Keratinocyte (primary cell): ENCODE measurements around the gene VPS8. TPM values are rescaled to one million over a fixed set of nuclear protein-coding genes. Genes with fewer than 3 reads are reported as not detected.
"Not testable (repeated sequence)": the region's sequence is repeated elsewhere in the genome, so short reads cannot be mapped to it uniquely, and the experiment has no call there.

Experiments
- DNase-seq: peaks from one replicate; pipeline ENCODE4 v3.0.0-alpha.2; 2011; ENCODE audit warnings: low read depth, missing footprints, low spot score
- FAIRE-seq: peaks from 2 replicates; lab custom pipeline; 2011; peaks lifted over from hg19 to GRCh38; lab: Jason Lieb, UNC
- H2AFZ ChIP-seq: 2 replicates; pipeline ENCODE4 v1.6.0; 2012; ENCODE audit warnings: low read length, control low read depth, inconsistent platforms; ENCODE audit not compliant: control insufficient read depth
- H3K27ac ChIP-seq: 2 replicates; pipeline ENCODE4 v1.5.1; 2011; ENCODE audit warnings: low read length; ENCODE audit not compliant: control insufficient read depth, insufficient read depth
- H3K27me3 ChIP-seq: 3 replicates; pipeline ENCODE4 v1.6.0; 2011; ENCODE audit warnings: low read length; ENCODE audit not compliant: control insufficient read depth, insufficient read depth; ENCODE audit errors: extremely low read depth
- H3K36me3 ChIP-seq, 2 experiments: 2 replicates in 1 of 2; 3 replicates in 1 of 2; pipeline ENCODE4 v1.5.1; 2011; ENCODE audit warnings: low read length in 2 of 2, mild to moderate bottlenecking in 1 of 2; ENCODE audit not compliant: control insufficient read depth in 2 of 2, insufficient read depth in 2 of 2; ENCODE audit errors: extremely low read depth in 1 of 2
- H3K4me1 ChIP-seq: 3 replicates; pipeline ENCODE4 v1.5.1; 2011; ENCODE audit warnings: low read length; ENCODE audit not compliant: control insufficient read depth, insufficient read depth; ENCODE audit errors: extremely low read depth
- H3K4me2 ChIP-seq: 3 replicates; pipeline ENCODE4 v1.6.0; 2011; ENCODE audit warnings: low read depth, low read length; ENCODE audit not compliant: control insufficient read depth, insufficient read depth; ENCODE audit errors: extremely low read depth
- H3K4me3 ChIP-seq, 3 experiments: fragments of 200-600 bp in 1 of 3; sonication (generic) in 1 of 3; 2 replicates in 2 of 3; 3 replicates in 1 of 3; pipeline ENCODE4 v1.5.1; 2011 to 2016; ENCODE audit warnings: low read length in 3 of 3, mild to moderate bottlenecking in 3 of 3, control low read depth in 2 of 3, inconsistent platforms in 1 of 3, low read depth in 1 of 3, mixed read lengths in 1 of 3, mixed run types in 1 of 3, moderate library complexity in 1 of 3; ENCODE audit not compliant: control insufficient read depth in 2 of 3, insufficient read depth in 2 of 3; ENCODE audit errors: extremely low read depth in 1 of 3
- H3K79me2 ChIP-seq: 2 replicates; pipeline ENCODE4 v1.6.0; 2012; ENCODE audit warnings: low read length; ENCODE audit not compliant: control insufficient read depth, insufficient read depth
- H3K9ac ChIP-seq: 3 replicates; pipeline ENCODE4 v1.6.0; 2011; ENCODE audit warnings: low read length; ENCODE audit not compliant: control insufficient read depth, insufficient read depth; ENCODE audit errors: extremely low read depth
- H3K9me1 ChIP-seq: 3 replicates; pipeline ENCODE4 v1.6.0; 2011; ENCODE audit warnings: low read length; ENCODE audit not compliant: control insufficient read depth, insufficient read depth; ENCODE audit errors: extremely low read depth
- H3K9me3 ChIP-seq: 2 replicates; pipeline ENCODE4 v1.5.1; 2012; ENCODE audit warnings: low read depth, low read length; ENCODE audit not compliant: control insufficient read depth
- H4K20me1 ChIP-seq: 3 replicates; pipeline ENCODE4 v1.6.0; 2011; ENCODE audit warnings: low read length; ENCODE audit not compliant: control insufficient read depth, insufficient read depth; ENCODE audit errors: extremely low read depth
- EZH2 ChIP-seq: IDR thresholded peaks from one replicate; pipeline ENCODE4 v1.6.1; 2012; ENCODE audit warnings: inconsistent platforms, mild to moderate bottlenecking, low read length, moderate library complexity
- dilution Hi-C: fragments of 300-500 bp; cut with MboI; formaldehyde crosslinking; loops from one replicate; pipeline ENCODE4 v1.7.0; 2020; ENCODE audit warnings: low sequenced_read_pairs; ENCODE audit not compliant: extremely low pct_ligation_motif_present
- polyA plus RNA-seq, 5 experiments: library from polyadenylated mRNA; depleted of rRNA in 3 of 5; stranded (reverse) in 3 of 5; stranded (forward) in 1 of 5; unstranded in 1 of 5; fragments of >200 nt; gene quantifications; 1 replicate in 1 of 5; 2 replicates in 3 of 5; 3 replicates in 1 of 5; pipeline versions ENCODE4 v1.2.1 to v1.2.3, GENCODE V29; 2011 to 2012; ENCODE audit warnings: missing spikeins in 2 of 5, low read depth in 1 of 5, low replicate concordance in 1 of 5
- TF ChIP-seq, protein P1 (sequence below), 3 experiments: IDR thresholded peaks in 1 of 3; conservative IDR thresholded peaks in 1 of 3; optimal IDR thresholded peaks in 1 of 3; 2 replicates in 2 of 3; 3 replicates in 1 of 3; pipeline versions ENCODE3 to v1.5.1; 2011; ENCODE audit warnings: low read length in 3 of 3, mild to moderate bottlenecking in 3 of 3, moderate library complexity in 2 of 3, control low read depth in 1 of 3, inconsistent platforms in 1 of 3; ENCODE audit not compliant: insufficient read depth in 2 of 3; ENCODE audit errors: extremely low read depth in 1 of 3

VPS8 gene
- polyA plus RNA-seq, 1 donor (not counting 4 experiments of a cell fraction or from before 2014, with no cell fraction given) = 28.4 TPM

DNA sequence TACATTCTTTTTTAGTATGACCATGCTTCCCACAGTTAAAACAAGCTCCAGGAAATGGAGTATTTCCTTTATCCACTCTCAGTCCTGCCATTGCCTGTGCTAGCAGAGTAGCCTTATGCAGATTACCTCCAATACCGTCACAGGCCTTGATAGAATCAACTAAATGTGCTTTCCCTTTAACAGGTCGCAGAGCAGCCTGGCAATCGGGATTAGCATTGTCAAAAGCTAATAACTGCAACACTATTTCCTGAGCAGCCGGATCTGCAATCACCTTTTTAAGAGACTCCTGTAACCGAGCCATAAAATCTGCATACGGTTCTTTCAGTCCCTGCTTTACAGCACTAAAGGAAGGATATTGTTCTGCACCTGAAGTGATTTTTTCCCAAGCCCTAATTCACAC lies 206.0 kb downstream of the VPS8 start:
- H3K4me3 ChIP-seq, H3K9me1 ChIP-seq, H3K9ac ChIP-seq, H3K36me3 ChIP-seq, H3K27ac ChIP-seq, H3K4me2 ChIP-seq, DNase-seq, H3K4me1 ChIP-seq, H3K79me2 ChIP-seq, H3K27me3 ChIP-seq, H3K9me3 ChIP-seq, H2AFZ ChIP-seq, dilution Hi-C loops, FAIRE-seq, H4K20me1 ChIP-seq: not testable (repeated sequence)

DNA sequence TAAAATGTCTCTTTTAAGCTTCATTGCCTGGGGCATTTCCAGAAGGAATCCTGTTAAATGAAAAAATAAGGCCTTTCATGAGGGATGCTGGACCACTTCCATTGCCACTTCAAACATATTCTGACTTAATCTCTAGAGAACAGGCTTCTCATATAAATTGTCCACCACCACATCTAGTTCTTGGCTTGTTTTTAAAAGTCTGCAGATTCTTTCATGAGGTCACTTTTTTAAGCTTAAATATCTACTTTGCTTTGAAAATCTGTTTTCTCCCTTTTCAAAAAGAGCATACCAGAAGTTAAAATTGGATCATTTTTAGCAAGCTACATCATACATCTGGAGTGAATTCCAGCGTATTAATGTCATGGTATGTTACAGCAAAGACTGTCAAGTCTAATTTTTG lies 209.3 kb downstream of the VPS8 start:
- TF ChIP-seq, protein P1, sequence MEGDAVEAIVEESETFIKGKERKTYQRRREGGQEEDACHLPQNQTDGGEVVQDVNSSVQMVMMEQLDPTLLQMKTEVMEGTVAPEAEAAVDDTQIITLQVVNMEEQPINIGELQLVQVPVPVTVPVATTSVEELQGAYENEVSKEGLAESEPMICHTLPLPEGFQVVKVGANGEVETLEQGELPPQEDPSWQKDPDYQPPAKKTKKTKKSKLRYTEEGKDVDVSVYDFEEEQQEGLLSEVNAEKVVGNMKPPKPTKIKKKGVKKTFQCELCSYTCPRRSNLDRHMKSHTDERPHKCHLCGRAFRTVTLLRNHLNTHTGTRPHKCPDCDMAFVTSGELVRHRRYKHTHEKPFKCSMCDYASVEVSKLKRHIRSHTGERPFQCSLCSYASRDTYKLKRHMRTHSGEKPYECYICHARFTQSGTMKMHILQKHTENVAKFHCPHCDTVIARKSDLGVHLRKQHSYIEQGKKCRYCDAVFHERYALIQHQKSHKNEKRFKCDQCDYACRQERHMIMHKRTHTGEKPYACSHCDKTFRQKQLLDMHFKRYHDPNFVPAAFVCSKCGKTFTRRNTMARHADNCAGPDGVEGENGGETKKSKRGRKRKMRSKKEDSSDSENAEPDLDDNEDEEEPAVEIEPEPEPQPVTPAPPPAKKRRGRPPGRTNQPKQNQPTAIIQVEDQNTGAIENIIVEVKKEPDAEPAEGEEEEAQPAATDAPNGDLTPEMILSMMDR (optimal IDR thresholded peaks at IDR 0.05 in 1 of 3, IDR thresholded peaks at IDR 0.05 in 1 of 3, conservative IDR thresholded peaks at IDR 0.05 in 1 of 3; ENCODE audit: extremely low read depth in 1 of 3, insufficient read depth in 2 of 3, low read length in 3 of 3) = no peak
- no peak for TF ChIP-seq EZH2
- H3K4me2 ChIP-seq = no peak overlapping the region
- H3K79me2 ChIP-seq = no peaks in the 10 kb centered on the region
- no peaks in the 10 kb centered on the region for H4K20me1 ChIP-seq
- no peak overlapping the region for H2AFZ ChIP-seq
- no peaks in the 10 kb centered on the region for H3K9me3 ChIP-seq
- no peak overlapping the region for H3K9ac ChIP-seq
- FAIRE-seq = no peak
- no peak overlapping the region for H3K27ac ChIP-seq
- DNase-seq = no peak
- no peak overlapping the region for H3K4me3 ChIP-seq
- dilution Hi-C loops = no loop called here
- no peaks in the 10 kb centered on the region for H3K9me1 ChIP-seq
- H3K4me1 ChIP-seq = no peaks in the 10 kb centered on the region
- H3K27me3 ChIP-seq = no peaks in the 10 kb centered on the region
- peaks cover 0 to 1% of the 10 kb centered on the region in 2 experiments for H3K36me3 ChIP-seq

DNA sequence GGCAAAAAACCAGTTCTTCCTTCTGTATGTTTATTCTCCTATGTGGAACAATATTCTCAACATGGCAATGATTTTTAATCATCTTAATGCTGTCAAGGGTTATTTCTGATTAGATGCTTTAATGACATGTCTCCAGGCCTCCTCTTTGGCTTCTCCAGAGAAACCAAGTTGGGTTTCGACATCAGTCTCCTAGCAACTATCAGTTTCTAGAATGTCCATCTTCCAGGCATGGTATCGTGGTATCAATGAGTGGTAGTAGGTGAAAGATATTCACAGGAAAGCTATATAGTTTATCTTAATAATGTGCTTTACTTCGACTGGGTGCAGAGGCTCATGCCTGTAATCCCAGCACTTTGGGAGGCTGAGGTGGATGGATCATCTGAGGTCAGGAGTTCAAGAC lies 212.4 kb downstream of the VPS8 start:
- H3K9me3 ChIP-seq = no peaks in the 10 kb centered on the region
- H3K9me1 ChIP-seq = no peaks in the 10 kb centered on the region
- no peaks in the 10 kb centered on the region for H4K20me1 ChIP-seq
- H3K36me3 ChIP-seq = peaks cover 0 to 3% of the 10 kb centered on the region in 2 experiments
- TF ChIP-seq, protein P1 (optimal IDR thresholded peaks at IDR 0.05 in 1 of 3, IDR thresholded peaks at IDR 0.05 in 1 of 3, conservative IDR thresholded peaks at IDR 0.05 in 1 of 3; ENCODE audit: extremely low read depth in 1 of 3, insufficient read depth in 2 of 3, low read length in 3 of 3) = no peak
- TF ChIP-seq EZH2 = no peak
- H3K4me3 ChIP-seq = no peak overlapping the region
- no peak overlapping the region for H3K4me2 ChIP-seq
- H3K9ac ChIP-seq = no peak overlapping the region
- no peak overlapping the region for H3K27ac ChIP-seq
- H3K4me1 ChIP-seq = no peaks in the 10 kb centered on the region
- FAIRE-seq = no peak
- H3K27me3 ChIP-seq = no peaks in the 10 kb centered on the region
- dilution Hi-C loops = no loop called here
- H3K79me2 ChIP-seq = no peaks in the 10 kb centered on the region
- no peak for DNase-seq
- no peak overlapping the region for H2AFZ ChIP-seq
